HepG2 (cell line): ENCODE measurements around the gene METTL26. TPM values are rescaled to one million over a fixed set of nuclear protein-coding genes. Genes with fewer than 3 reads are reported as not detected.

Experiments used
- DMTF1 ChIP-seq: sonication (generic); formaldehyde crosslinking; IDR thresholded peaks from 2 replicates; pipeline ENCODE4 v1.4.0; 2020; ENCODE audit warnings: mild to moderate bottlenecking, missing genetic modification reagents
- NFRKB ChIP-seq: fragments of 450-650 bp; IDR thresholded peaks from 2 replicates; pipeline ENCODE4 v1.6.1; 2017
- RFX1 ChIP-seq: fragments of 450-650 bp; IDR thresholded peaks from 2 replicates; pipeline ENCODE4 v1.6.1; 2017
- ZNF709 ChIP-seq: sonication (generic); formaldehyde crosslinking; IDR thresholded peaks from 2 replicates; pipeline ENCODE4 v1.5.0; 2020; ENCODE audit warnings: mild to moderate bottlenecking, missing genetic modification reagents
- ZNF775 ChIP-seq: sonication (generic); formaldehyde crosslinking; IDR thresholded peaks from 2 replicates; pipeline ENCODE4 v1.4.0; 2020; ENCODE audit warnings: missing genetic modification reagents, mild to moderate bottlenecking, moderate library complexity, borderline replicate concordance
- polyA plus RNA-seq, 8 experiments: library from polyadenylated mRNA; depleted of rRNA in 3 of 8; stranded (reverse) in 7 of 8; unstranded in 1 of 8; fragments of >200 nt; fragmentation: Illumina TruSeq in 4 of 8; extraction: Trizol in 4 of 8; gene quantifications; 2 replicates each; pipeline versions ENCODE4 v1.2.1 to v1.2.3, GENCODE V29; 2011 to 2016; ENCODE audit warnings: low read depth in 4 of 8, missing spikeins in 1 of 8, mixed read lengths in 1 of 8; ENCODE audit not compliant: insufficient read depth in 1 of 8
- total RNA-seq, 5 experiments: library from RNA; depleted of rRNA; stranded (reverse); fragments of >200 nt; fragmentation: Illumina TruSeq; extraction: Trizol; gene quantifications; 2 replicates each; pipeline ENCODE4 v1.2.3, GENCODE V29; 2016; ENCODE audit warnings: low read depth in 1 of 5
- TF ChIP-seq, protein P1 (sequence below): sonication (generic); formaldehyde crosslinking; IDR thresholded peaks from 2 replicates; pipeline ENCODE4 v1.4.0; 2020; ENCODE audit warnings: mild to moderate bottlenecking, missing genetic modification reagents
- TF ChIP-seq, protein P2 (sequence below): sonication (generic); formaldehyde crosslinking; IDR thresholded peaks from 2 replicates; pipeline ENCODE4 v1.5.0; 2020; ENCODE audit warnings: missing genetic modification reagents, mild to moderate bottlenecking, borderline replicate concordance
- TF ChIP-seq, protein P3 (sequence below): sonication (generic); formaldehyde crosslinking; IDR thresholded peaks from 2 replicates; pipeline ENCODE4 v1.4.0; 2020; ENCODE audit warnings: missing genetic modification reagents
- TF ChIP-seq, protein P4 (sequence below): sonication (generic); formaldehyde crosslinking; IDR thresholded peaks from 2 replicates; pipeline ENCODE4 v1.5.0; 2020; ENCODE audit warnings: missing genetic modification reagents

Gene METTL26
- total and polyA plus RNA-seq, 2 of the 13 experiments (the other 11 are each of a cell fraction or from before 2014, with no cell fraction given) = 65.5 to 70.1 TPM

- TF ChIP-seq, protein P1, sequence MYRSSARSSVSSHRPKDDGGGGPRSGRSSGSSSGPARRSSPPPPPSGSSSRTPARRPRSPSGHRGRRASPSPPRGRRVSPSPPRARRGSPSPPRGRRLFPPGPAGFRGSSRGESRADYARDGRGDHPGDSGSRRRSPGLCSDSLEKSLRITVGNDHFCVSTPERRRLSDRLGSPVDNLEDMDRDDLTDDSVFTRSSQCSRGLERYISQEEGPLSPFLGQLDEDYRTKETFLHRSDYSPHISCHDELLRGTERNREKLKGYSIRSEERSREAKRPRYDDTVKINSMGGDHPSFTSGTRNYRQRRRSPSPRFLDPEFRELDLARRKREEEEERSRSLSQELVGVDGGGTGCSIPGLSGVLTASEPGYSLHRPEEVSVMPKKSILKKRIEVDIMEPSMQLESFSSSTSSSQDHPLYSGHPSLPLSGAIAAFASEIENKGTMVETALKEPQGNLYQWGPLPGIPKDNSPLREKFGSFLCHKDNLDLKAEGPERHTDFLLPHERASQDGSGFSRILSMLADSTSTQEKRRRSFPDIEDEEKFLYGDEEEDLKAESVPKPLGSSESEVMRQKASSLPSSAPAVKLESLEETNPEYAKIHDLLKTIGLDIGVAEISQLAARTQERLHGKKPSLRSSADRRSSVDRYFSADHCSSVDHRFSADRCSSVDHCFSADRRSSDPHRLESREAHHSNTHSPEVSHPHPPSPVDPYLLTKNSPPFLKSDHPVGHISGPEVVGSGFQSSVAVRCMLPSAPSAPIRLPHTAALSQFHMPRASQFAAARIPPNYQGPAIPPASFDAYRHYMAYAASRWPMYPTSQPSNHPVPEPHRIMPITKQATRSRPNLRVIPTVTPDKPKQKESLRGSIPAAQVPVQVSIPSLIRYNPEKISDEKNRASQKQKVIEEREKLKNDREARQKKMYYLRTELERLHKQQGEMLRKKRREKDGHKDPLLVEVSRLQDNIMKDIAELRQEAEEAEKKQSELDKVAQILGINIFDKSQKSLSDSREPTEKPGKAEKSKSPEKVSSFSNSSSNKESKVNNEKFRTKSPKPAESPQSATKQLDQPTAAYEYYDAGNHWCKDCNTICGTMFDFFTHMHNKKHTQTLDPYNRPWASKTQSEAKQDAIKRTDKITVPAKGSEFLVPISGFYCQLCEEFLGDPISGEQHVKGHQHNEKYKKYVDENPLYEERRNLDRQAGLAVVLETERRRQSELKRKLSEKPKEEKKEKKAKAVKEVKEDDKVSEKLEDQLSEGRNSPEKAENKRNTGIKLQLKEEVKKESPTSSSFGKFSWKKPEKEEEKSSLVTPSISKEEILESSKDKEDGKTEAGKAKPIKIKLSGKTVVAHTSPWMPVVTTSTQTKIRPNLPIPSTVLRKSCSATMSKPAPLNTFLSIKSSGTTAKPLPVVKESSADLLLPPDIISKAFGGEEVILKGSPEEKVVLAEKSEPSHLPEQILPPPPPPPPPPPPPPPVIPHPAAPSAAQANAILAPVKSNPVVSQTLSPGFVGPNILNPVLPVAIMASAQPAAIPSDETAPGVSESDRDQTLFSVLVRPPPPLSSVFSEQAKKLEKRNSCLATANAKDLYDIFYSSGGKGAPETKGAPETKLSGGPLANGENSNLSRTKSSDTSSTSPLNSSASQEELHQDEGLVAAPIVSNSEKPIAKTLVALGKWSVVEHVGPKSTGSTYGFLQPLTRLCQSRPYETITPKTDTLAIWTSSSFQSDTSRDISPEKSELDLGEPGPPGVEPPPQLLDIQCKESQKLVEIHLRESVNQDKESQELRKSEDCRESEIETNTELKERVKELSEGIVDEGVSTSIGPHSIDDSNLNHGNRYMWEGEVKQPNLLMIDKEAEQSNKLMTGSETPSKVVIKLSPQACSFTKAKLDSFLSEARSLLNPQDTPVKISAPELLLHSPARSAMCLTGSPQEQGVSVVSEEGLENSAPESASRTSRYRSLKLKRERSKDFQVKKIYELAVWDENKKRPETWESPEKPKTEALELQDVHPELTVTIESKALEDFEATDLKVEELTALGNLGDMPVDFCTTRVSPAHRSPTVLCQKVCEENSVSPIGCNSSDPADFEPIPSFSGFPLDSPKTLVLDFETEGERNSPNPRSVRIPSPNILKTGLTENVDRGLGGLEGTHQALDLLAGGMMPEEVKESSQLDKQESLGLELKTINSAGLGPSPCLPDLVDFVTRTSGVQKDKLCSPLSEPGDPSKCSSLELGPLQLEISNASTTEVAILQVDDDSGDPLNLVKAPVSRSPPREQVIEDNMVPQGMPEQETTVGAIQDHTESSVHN = no peak; the same call in 1 of the 2 replicates
- TF ChIP-seq, protein P2, sequence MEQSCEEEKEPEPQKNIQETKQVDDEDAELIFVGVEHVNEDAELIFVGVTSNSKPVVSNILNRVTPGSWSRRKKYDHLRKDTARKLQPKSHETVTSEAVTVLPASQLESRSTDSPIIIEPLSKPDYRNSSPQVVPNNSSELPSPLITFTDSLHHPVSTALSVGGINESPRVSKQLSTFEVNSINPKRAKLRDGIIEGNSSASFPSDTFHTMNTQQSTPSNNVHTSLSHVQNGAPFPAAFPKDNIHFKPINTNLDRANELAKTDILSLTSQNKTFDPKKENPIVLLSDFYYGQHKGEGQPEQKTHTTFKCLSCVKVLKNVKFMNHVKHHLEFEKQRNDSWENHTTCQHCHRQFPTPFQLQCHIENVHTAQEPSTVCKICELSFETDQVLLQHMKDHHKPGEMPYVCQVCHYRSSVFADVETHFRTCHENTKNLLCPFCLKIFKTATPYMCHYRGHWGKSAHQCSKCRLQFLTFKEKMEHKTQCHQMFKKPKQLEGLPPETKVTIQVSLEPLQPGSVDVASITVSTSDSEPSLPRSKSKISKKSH = no peak
- TF ChIP-seq, protein P3, sequence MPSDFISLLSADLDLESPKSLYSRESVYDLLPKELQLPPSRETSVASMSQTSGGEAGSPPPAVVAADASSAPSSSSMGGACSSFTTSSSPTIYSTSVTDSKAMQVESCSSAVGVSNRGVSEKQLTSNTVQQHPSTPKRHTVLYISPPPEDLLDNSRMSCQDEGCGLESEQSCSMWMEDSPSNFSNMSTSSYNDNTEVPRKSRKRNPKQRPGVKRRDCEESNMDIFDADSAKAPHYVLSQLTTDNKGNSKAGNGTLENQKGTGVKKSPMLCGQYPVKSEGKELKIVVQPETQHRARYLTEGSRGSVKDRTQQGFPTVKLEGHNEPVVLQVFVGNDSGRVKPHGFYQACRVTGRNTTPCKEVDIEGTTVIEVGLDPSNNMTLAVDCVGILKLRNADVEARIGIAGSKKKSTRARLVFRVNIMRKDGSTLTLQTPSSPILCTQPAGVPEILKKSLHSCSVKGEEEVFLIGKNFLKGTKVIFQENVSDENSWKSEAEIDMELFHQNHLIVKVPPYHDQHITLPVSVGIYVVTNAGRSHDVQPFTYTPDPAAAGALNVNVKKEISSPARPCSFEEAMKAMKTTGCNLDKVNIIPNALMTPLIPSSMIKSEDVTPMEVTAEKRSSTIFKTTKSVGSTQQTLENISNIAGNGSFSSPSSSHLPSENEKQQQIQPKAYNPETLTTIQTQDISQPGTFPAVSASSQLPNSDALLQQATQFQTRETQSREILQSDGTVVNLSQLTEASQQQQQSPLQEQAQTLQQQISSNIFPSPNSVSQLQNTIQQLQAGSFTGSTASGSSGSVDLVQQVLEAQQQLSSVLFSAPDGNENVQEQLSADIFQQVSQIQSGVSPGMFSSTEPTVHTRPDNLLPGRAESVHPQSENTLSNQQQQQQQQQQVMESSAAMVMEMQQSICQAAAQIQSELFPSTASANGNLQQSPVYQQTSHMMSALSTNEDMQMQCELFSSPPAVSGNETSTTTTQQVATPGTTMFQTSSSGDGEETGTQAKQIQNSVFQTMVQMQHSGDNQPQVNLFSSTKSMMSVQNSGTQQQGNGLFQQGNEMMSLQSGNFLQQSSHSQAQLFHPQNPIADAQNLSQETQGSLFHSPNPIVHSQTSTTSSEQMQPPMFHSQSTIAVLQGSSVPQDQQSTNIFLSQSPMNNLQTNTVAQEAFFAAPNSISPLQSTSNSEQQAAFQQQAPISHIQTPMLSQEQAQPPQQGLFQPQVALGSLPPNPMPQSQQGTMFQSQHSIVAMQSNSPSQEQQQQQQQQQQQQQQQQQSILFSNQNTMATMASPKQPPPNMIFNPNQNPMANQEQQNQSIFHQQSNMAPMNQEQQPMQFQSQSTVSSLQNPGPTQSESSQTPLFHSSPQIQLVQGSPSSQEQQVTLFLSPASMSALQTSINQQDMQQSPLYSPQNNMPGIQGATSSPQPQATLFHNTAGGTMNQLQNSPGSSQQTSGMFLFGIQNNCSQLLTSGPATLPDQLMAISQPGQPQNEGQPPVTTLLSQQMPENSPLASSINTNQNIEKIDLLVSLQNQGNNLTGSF (CRISPR knock-in tag) = no peak
- no peak for TF ChIP-seq NFRKB
- TF ChIP-seq, protein P4, sequence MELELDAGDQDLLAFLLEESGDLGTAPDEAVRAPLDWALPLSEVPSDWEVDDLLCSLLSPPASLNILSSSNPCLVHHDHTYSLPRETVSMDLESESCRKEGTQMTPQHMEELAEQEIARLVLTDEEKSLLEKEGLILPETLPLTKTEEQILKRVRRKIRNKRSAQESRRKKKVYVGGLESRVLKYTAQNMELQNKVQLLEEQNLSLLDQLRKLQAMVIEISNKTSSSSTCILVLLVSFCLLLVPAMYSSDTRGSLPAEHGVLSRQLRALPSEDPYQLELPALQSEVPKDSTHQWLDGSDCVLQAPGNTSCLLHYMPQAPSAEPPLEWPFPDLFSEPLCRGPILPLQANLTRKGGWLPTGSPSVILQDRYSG (CRISPR knock-in tag) = no peak
- peak; percentile 27; the same call in 1 of the 2 replicates for TF ChIP-seq ZNF775
- TF ChIP-seq DMTF1 = no peak
- peak; percentile 91 for TF ChIP-seq ZNF709 (CRISPR knock-in tag)
- no peak for TF ChIP-seq RFX1
Measured at GRCh38 chr16:636206-637080, at the start of gene METTL26 (continued).
